HepG2 (cell line): ENCODE data around the gene MLLT1.

ENCODE experiments used
- CREB1 ChIP-seq, 2 experiments: fragments of 450-650 bp in 1 of 2; IDR thresholded peaks; 2 replicates each; pipeline ENCODE4 v1.6.1; 2016 to 2017; ENCODE audit warnings: control low read depth in 1 of 2, mild to moderate bottlenecking in 1 of 2, missing compliant biosample characterization in 1 of 2, missing genetic modification characterization in 1 of 2
- EP300 ChIP-seq, 3 experiments: sonication (generic) in 1 of 3; formaldehyde crosslinking in 1 of 3; IDR thresholded peaks; 2 replicates each; pipeline versions ENCODE4 v1.5.1 to v1.6.1; 2011 to 2020; ENCODE audit warnings: low read depth in 2 of 3, low read length in 2 of 3, borderline replicate concordance in 1 of 3, improper control_type of control experiment in 1 of 3, mild to moderate bottlenecking in 1 of 3, missing genetic modification reagents in 1 of 3, moderate library complexity in 1 of 3
- HMG20A ChIP-seq: IDR thresholded peaks from 2 replicates; pipeline ENCODE4 v1.6.1; 2016; ENCODE audit warnings: borderline replicate concordance
- POGK ChIP-seq: sonication (generic); formaldehyde crosslinking; conservative IDR thresholded peaks from 2 replicates; pipeline ENCODE4 v1.8.0; 2022; ENCODE audit warnings: mild to moderate bottlenecking, moderate library complexity, missing genetic modification reagents
- SP1 ChIP-seq, 2 experiments: fragments of 450-650 bp in 1 of 2; sonication (generic) in 1 of 2; formaldehyde crosslinking in 1 of 2; IDR thresholded peaks; 2 replicates each; pipeline versions ENCODE4 v1.4.0 to v1.6.1; 2016 to 2020; ENCODE audit warnings: missing genetic modification reagents in 1 of 2
- TCF12 ChIP-seq, 2 experiments: fragments of 450-650 bp in 1 of 2; sonication (generic) in 1 of 2; formaldehyde crosslinking in 1 of 2; IDR thresholded peaks; 2 replicates each; pipeline versions ENCODE4 v1.6.1 to v1.8.0; 2017 to 2022; ENCODE audit warnings: antibody characterized with exemption in 1 of 2, mild to moderate bottlenecking in 1 of 2, missing genetic modification reagents in 1 of 2, moderate library complexity in 1 of 2
- ZHX1 ChIP-seq: sonication (generic); formaldehyde crosslinking; IDR thresholded peaks from 2 replicates; pipeline ENCODE4 v1.8.1; 2022; ENCODE audit warnings: low read depth, mild to moderate bottlenecking, missing genetic modification reagents
- ZNF142 ChIP-seq: sonication (generic); formaldehyde crosslinking; IDR thresholded peaks from 2 replicates; pipeline ENCODE4 v1.4.0; 2020; ENCODE audit warnings: missing genetic modification reagents
- ZNF510 ChIP-seq: sonication (generic); formaldehyde crosslinking; IDR thresholded peaks from 2 replicates; pipeline ENCODE4 v1.4.0; 2020; ENCODE audit warnings: low read depth, mild to moderate bottlenecking, missing genetic modification reagents
- ZNF512 ChIP-seq: sonication (generic); formaldehyde crosslinking; IDR thresholded peaks from 2 replicates; pipeline ENCODE4 v1.4.0; 2020; ENCODE audit warnings: mild to moderate bottlenecking, missing genetic modification reagents
- ZNF556 ChIP-seq: sonication (generic); formaldehyde crosslinking; IDR thresholded peaks from 2 replicates; pipeline ENCODE4 v1.4.0; 2020; ENCODE audit warnings: mild to moderate bottlenecking, missing genetic modification reagents, borderline replicate concordance
- ZNF558 ChIP-seq: sonication (generic); formaldehyde crosslinking; IDR thresholded peaks from 2 replicates; pipeline ENCODE4 v1.9.0; 2022; ENCODE audit warnings: mild to moderate bottlenecking, missing genetic modification reagents, borderline replicate concordance
- ZNF574 ChIP-seq: sonication (generic); formaldehyde crosslinking; IDR thresholded peaks from 2 replicates; pipeline ENCODE4 v1.4.0; 2020; ENCODE audit warnings: missing genetic modification reagents
- TF ChIP-seq, protein P1 (sequence below): sonication (generic); formaldehyde crosslinking; IDR thresholded peaks from 2 replicates; pipeline ENCODE4 v1.5.0; 2020; ENCODE audit warnings: mild to moderate bottlenecking, missing genetic modification reagents, moderate library complexity

GRCh38 chr19:6227936-6228325, 51.8 kb downstream of the MLLT1 start:
- TF ChIP-seq HMG20A (CRISPR knock-in tag) (no peak), ZNF556 (CRISPR knock-in tag) (no peak), ZNF142 (no peak), ZNF510 (no peak), ZHX1 (no peak), TCF12 (IDR thresholded peaks at IDR 0.05) (no peak), TCF12 (CRISPR knock-in tag; IDR thresholded peaks at IDR 0.05) (no peak), POGK (no peak), CREB1 (IDR thresholded peaks at IDR 0.05) (no peak), CREB1 (CRISPR knock-in tag; IDR thresholded peaks at IDR 0.05) (no peak), SP1 (IDR thresholded peaks at IDR 0.05) (no peak), SP1 (CRISPR knock-in tag; IDR thresholded peaks at IDR 0.05) (no peak), ZNF558 (no peak), ZNF574 (CRISPR knock-in tag) (no peak), EP300 (IDR thresholded peaks at IDR 0.05; ENCODE audit: low read depth in 2 of 2, low read length in 2 of 2) (no peak), EP300 (CRISPR knock-in tag; IDR thresholded peaks at IDR 0.05; ENCODE audit: borderline replicate concordance) (no peak), ZNF512 (no peak)
- TF ChIP-seq, protein P1, sequence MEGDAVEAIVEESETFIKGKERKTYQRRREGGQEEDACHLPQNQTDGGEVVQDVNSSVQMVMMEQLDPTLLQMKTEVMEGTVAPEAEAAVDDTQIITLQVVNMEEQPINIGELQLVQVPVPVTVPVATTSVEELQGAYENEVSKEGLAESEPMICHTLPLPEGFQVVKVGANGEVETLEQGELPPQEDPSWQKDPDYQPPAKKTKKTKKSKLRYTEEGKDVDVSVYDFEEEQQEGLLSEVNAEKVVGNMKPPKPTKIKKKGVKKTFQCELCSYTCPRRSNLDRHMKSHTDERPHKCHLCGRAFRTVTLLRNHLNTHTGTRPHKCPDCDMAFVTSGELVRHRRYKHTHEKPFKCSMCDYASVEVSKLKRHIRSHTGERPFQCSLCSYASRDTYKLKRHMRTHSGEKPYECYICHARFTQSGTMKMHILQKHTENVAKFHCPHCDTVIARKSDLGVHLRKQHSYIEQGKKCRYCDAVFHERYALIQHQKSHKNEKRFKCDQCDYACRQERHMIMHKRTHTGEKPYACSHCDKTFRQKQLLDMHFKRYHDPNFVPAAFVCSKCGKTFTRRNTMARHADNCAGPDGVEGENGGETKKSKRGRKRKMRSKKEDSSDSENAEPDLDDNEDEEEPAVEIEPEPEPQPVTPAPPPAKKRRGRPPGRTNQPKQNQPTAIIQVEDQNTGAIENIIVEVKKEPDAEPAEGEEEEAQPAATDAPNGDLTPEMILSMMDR: no peak
